HepG2 (cell line): ENCODE data around the gene RCCD1. TPM values are rescaled to one million over a fixed set of nuclear protein-coding genes. Genes with fewer than 3 reads are reported as not detected.

ENCODE experiments used
- DR1 ChIP-seq: sonication (generic); formaldehyde crosslinking; IDR thresholded peaks from 2 replicates; pipeline ENCODE4 v1.8.0; 2021; ENCODE audit warnings: mild to moderate bottlenecking, missing genetic modification reagents, inconsistent platforms
- EP300 ChIP-seq, 3 experiments: sonication (generic) in 1 of 3; formaldehyde crosslinking in 1 of 3; IDR thresholded peaks; 2 replicates each; pipeline versions ENCODE4 v1.5.1 to v1.6.1; 2011 to 2020; ENCODE audit warnings: low read depth in 2 of 3, low read length in 2 of 3, borderline replicate concordance in 1 of 3, improper control_type of control experiment in 1 of 3, mild to moderate bottlenecking in 1 of 3, missing genetic modification reagents in 1 of 3, moderate library complexity in 1 of 3
- FOXJ3 ChIP-seq: sonication (generic); formaldehyde crosslinking; IDR thresholded peaks from 2 replicates; pipeline ENCODE4 v1.4.0; 2020; ENCODE audit warnings: missing genetic modification reagents, mild to moderate bottlenecking, borderline replicate concordance
- HOXA9 ChIP-seq: sonication (generic); formaldehyde crosslinking; IDR thresholded peaks from 2 replicates; pipeline ENCODE4 v1.8.1; 2022; ENCODE audit warnings: missing genetic modification reagents, mild to moderate bottlenecking, moderate library complexity, borderline replicate concordance
- IKZF4 ChIP-seq: sonication (generic); formaldehyde crosslinking; IDR thresholded peaks from 2 replicates; pipeline ENCODE4 v1.5.1; 2020; ENCODE audit warnings: borderline replicate concordance, mild to moderate bottlenecking, low read depth, missing genetic modification reagents; ENCODE audit errors: not compliant biosample characterization
- IRF2 ChIP-seq: IDR thresholded peaks from 2 replicates; pipeline ENCODE4 v1.6.1; 2018; ENCODE audit warnings: missing genetic modification reagents, missing compliant biosample characterization
- ISX ChIP-seq: sonication (generic); formaldehyde crosslinking; conservative IDR thresholded peaks from 2 replicates; pipeline ENCODE4 v1.5.0; 2020; ENCODE audit warnings: missing genetic modification reagents
- NR2C2 ChIP-seq: sonication (generic); formaldehyde crosslinking; IDR thresholded peaks from 2 replicates; pipeline ENCODE4 v1.4.0; 2020; ENCODE audit warnings: missing genetic modification reagents, mild to moderate bottlenecking, moderate library complexity, borderline replicate concordance
- NR3C1 ChIP-seq: sonication (generic); formaldehyde crosslinking; IDR thresholded peaks from 2 replicates; pipeline ENCODE4 v1.4.0; 2020; ENCODE audit warnings: missing genetic modification reagents
- RBAK ChIP-seq: sonication (generic); formaldehyde crosslinking; IDR thresholded peaks from 2 replicates; pipeline ENCODE4 v1.5.1; 2020; ENCODE audit warnings: mild to moderate bottlenecking, missing genetic modification reagents
- ZFX ChIP-seq: sonication (generic); formaldehyde crosslinking; IDR thresholded peaks from 2 replicates; pipeline ENCODE4 v1.4.0; 2020; ENCODE audit warnings: mild to moderate bottlenecking, low read depth, missing genetic modification reagents, moderate library complexity
- ZNF331 ChIP-seq: sonication (generic); formaldehyde crosslinking; IDR thresholded peaks from 2 replicates; pipeline ENCODE4 v1.4.0; 2020; ENCODE audit warnings: missing genetic modification reagents
- ZNF367 ChIP-seq: sonication (generic); formaldehyde crosslinking; IDR thresholded peaks from 2 replicates; pipeline ENCODE4 v1.4.0; 2020; ENCODE audit warnings: missing genetic modification reagents, borderline replicate concordance
- ZNF746 ChIP-seq: sonication (generic); formaldehyde crosslinking; IDR thresholded peaks from 2 replicates; pipeline ENCODE4 v1.8.0; 2022; ENCODE audit warnings: mild to moderate bottlenecking, missing genetic modification reagents
- polyA plus RNA-seq, 8 experiments: library from polyadenylated mRNA; depleted of rRNA in 3 of 8; stranded (reverse) in 7 of 8; unstranded in 1 of 8; fragments of >200 nt; fragmentation: Illumina TruSeq in 4 of 8; extraction: Trizol in 4 of 8; gene quantifications; 2 replicates each; pipeline versions ENCODE4 v1.2.1 to v1.2.3, GENCODE V29; 2011 to 2016; ENCODE audit warnings: low read depth in 4 of 8, missing spikeins in 1 of 8, mixed read lengths in 1 of 8; ENCODE audit not compliant: insufficient read depth in 1 of 8
- total RNA-seq, 5 experiments: library from RNA; depleted of rRNA; stranded (reverse); fragments of >200 nt; fragmentation: Illumina TruSeq; extraction: Trizol; gene quantifications; 2 replicates each; pipeline ENCODE4 v1.2.3, GENCODE V29; 2016; ENCODE audit warnings: low read depth in 1 of 5
- TF ChIP-seq, protein P1 (sequence below): sonication (generic); formaldehyde crosslinking; IDR thresholded peaks from 2 replicates; pipeline ENCODE4 v1.5.1; 2020; ENCODE audit warnings: mild to moderate bottlenecking, missing genetic modification reagents, moderate library complexity
- TF ChIP-seq, protein P2 (sequence below): sonication (generic); formaldehyde crosslinking; IDR thresholded peaks from 2 replicates; pipeline ENCODE4 v1.8.0; 2022; ENCODE audit warnings: mild to moderate bottlenecking, missing genetic modification reagents
- TF ChIP-seq, protein P3 (sequence below): sonication (generic); formaldehyde crosslinking; IDR thresholded peaks from 2 replicates; pipeline ENCODE4 v1.4.0; 2020; ENCODE audit warnings: mild to moderate bottlenecking, missing genetic modification reagents
- TF ChIP-seq, protein P4 (sequence below): sonication (generic); formaldehyde crosslinking; IDR thresholded peaks from 2 replicates; pipeline ENCODE4 v1.5.0; 2020; ENCODE audit warnings: mild to moderate bottlenecking, low read depth, missing genetic modification reagents, borderline replicate concordance
- TF ChIP-seq, protein P5 (sequence below): sonication (generic); formaldehyde crosslinking; IDR thresholded peaks from 2 replicates; pipeline ENCODE4 v1.4.0; 2020; ENCODE audit warnings: missing genetic modification reagents, mild to moderate bottlenecking, borderline replicate concordance

Gene RCCD1
- total and polyA plus RNA-seq, 2 of the 13 experiments (the other 11 are each of a cell fraction or from before 2014, with no cell fraction given), result 14.1 to 15.1 TPM

DNA sequence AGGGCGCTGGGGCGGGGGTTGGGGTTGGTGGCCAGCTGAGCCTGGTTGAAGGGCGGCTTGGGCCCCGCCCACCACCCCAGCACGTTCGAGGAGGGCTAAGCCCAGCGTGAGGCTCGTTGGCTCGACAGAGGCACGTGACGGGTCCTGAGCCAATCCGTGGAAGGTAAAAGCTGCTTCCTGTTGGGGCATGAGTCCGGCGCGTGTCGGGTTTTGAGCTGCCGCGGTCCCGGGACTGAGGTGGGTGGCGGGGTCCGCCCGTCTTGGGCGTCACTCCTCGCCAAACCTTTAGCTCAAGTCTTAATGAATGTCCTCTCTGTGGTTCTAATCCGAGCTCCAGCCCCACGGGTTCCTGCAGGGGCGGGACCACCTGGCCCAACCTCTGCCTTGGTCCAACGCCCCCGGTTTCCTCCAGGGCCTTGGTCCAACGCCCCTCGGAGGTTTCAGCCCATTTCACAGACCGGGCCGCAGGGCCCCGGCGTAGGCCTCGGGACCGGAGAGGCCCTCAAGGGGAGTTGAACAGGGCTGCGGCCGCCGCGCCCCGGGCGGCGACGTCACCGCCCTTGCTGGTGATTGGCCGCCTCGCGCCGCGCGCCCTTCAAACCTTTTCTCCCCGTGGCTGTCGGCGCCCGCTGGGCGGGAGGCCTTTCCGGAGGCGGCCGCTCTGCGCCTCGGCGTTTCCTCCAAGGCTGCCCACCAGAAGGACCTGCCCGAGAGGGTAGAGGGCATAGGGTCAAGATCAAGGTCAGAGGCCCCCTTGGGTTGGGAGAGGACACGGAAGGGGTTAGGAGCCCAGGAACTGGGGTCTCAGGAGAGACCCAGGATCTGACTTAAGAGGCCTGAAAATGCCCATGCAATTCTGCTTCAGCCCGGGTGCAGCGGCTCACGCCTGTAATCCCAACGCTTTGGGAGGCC is at the start of gene RCCD1 (continued):
- TF ChIP-seq, protein P1, sequence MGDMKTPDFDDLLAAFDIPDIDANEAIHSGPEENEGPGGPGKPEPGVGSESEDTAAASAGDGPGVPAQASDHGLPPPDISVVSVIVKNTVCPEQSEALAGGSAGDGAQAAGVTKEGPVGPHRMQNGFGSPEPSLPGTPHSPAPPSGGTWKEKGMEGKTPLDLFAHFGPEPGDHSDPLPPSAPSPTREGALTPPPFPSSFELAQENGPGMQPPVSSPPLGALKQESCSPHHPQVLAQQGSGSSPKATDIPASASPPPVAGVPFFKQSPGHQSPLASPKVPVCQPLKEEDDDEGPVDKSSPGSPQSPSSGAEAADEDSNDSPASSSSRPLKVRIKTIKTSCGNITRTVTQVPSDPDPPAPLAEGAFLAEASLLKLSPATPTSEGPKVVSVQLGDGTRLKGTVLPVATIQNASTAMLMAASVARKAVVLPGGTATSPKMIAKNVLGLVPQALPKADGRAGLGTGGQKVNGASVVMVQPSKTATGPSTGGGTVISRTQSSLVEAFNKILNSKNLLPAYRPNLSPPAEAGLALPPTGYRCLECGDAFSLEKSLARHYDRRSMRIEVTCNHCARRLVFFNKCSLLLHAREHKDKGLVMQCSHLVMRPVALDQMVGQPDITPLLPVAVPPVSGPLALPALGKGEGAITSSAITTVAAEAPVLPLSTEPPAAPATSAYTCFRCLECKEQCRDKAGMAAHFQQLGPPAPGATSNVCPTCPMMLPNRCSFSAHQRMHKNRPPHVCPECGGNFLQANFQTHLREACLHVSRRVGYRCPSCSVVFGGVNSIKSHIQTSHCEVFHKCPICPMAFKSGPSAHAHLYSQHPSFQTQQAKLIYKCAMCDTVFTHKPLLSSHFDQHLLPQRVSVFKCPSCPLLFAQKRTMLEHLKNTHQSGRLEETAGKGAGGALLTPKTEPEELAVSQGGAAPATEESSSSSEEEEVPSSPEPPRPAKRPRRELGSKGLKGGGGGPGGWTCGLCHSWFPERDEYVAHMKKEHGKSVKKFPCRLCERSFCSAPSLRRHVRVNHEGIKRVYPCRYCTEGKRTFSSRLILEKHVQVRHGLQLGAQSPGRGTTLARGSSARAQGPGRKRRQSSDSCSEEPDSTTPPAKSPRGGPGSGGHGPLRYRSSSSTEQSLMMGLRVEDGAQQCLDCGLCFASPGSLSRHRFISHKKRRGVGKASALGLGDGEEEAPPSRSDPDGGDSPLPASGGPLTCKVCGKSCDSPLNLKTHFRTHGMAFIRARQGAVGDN (CRISPR knock-in tag), result peak; percentile 95
- TF ChIP-seq RBAK (CRISPR knock-in tag) (no peak), ZFX (CRISPR knock-in tag) (peak; percentile 95), HOXA9 (no peak), ISX (CRISPR knock-in tag) (0 out of 2 replicates have a peak, but pooled peaks have one; percentile 79), ZNF746 (CRISPR knock-in tag) (no peak), NR2C2 (CRISPR knock-in tag) (no peak), ZNF367 (CRISPR knock-in tag) (0 out of 2 replicates have a peak, but pooled peaks have one; percentile 74), EP300 (IDR thresholded peaks at IDR 0.05; ENCODE audit: low read depth in 2 of 2, low read length in 2 of 2) (peak in 1 of 2 experiments; percentile 20; a peak in 1 of 4 replicates), EP300 (CRISPR knock-in tag; IDR thresholded peaks at IDR 0.05; ENCODE audit: borderline replicate concordance) (0 out of 2 replicates have a peak, but pooled peaks have one; percentile 13), FOXJ3 (CRISPR knock-in tag) (peak; percentile 56; the same call in 1 of the 2 replicates), ZNF331 (no peak), NR3C1 (CRISPR knock-in tag) (no peak), IRF2 (CRISPR knock-in tag) (0 out of 2 replicates have a peak, but pooled peaks have one; percentile 26), IKZF4 (peak; percentile 47), DR1 (CRISPR knock-in tag) (peak; percentile 52; the same call in 1 of the 2 replicates)
- TF ChIP-seq, protein P2, sequence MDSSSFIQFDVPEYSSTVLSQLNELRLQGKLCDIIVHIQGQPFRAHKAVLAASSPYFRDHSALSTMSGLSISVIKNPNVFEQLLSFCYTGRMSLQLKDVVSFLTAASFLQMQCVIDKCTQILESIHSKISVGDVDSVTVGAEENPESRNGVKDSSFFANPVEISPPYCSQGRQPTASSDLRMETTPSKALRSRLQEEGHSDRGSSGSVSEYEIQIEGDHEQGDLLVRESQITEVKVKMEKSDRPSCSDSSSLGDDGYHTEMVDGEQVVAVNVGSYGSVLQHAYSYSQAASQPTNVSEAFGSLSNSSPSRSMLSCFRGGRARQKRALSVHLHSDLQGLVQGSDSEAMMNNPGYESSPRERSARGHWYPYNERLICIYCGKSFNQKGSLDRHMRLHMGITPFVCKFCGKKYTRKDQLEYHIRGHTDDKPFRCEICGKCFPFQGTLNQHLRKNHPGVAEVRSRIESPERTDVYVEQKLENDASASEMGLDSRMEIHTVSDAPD (CRISPR knock-in tag), result peak; percentile 90
- TF ChIP-seq, protein P3, sequence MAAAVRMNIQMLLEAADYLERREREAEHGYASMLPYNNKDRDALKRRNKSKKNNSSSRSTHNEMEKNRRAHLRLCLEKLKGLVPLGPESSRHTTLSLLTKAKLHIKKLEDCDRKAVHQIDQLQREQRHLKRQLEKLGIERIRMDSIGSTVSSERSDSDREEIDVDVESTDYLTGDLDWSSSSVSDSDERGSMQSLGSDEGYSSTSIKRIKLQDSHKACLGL (CRISPR knock-in tag), result peak; percentile 91
- TF ChIP-seq, protein P4, sequence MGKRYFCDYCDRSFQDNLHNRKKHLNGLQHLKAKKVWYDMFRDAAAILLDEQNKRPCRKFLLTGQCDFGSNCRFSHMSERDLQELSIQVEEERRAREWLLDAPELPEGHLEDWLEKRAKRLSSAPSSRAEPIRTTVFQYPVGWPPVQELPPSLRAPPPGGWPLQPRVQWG (CRISPR knock-in tag), result no peak
- TF ChIP-seq, protein P5, sequence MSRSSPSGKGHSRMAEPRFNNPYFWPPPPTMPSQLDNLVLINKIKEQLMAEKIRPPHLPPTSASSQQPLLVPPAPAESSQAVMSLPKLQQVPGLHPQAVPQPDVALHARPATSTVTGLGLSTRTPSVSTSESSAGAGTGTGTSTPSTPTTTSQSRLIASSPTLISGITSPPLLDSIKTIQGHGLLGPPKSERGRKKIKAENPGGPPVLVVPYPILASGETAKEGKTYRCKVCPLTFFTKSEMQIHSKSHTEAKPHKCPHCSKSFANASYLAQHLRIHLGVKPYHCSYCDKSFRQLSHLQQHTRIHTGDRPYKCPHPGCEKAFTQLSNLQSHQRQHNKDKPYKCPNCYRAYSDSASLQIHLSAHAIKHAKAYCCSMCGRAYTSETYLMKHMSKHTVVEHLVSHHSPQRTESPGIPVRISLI (CRISPR knock-in tag), result no peak
